DMS114 treated with DMSO at 0.1 percent for 48 hours (cell line): ENCODE results near the gene DPYD.

ENCODE experiments used
- DNase-seq: peaks from one replicate; lab custom pipeline; 2025; ENCODE audit not compliant: unreplicated experiment; lab: John Stamatoyannopoulos, UW

Gene DPYD

GRCh38 chr1:97308131-97308530, 612.7 kb downstream of the DPYD start:
- DNase-seq: no peak

GRCh38 chr1:97307568-97307967, 613.3 kb downstream of the DPYD start:
- DNase-seq: no peak

GRCh38 chr1:97307151-97307550, 613.7 kb downstream of the DPYD start:
- no peak for DNase-seq

- DNase-seq: no peak
Measured at GRCh38 chr1:97306504-97306903, 614.3 kb downstream of the DPYD start.

DNA sequence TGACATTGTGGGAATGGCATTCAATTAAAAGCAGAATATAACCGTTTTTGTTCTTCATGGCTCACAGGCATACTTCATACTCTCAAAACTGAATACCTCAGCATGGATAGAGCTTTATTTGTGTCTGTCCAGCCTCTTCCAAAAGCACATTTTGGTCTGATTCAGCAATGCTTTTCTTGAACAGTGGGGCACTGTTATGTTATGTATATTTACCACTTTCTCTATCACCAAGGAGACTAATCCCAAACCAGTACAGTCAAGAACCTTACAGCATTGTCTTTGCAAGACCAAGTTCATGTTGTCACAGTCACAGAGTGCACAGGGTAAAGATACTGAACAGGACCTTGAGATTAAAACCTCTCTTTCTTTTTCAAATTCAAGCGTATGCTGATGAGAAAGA, 616.5 kb downstream of the DPYD start:
- DNase-seq: no peak

DNA sequence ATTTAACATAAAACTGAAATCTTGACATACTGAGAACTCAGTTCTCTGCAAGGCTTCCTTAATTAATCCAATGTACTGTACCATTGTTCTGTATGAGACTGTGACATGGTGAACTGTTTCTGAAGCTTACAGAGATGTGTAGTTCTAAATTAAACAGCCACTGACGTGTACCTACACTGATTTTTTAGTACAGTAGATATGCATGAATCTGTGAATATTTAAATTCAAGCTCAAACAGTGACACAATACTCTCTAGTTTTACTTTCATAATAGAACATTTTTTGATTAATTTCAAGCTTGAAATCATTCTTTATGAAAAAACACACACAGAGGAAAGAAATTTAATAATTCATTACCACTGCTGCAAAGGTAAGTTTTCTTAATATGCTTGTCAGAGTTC, 621.9 kb downstream of the DPYD start:
- no peak for DNase-seq

DNA sequence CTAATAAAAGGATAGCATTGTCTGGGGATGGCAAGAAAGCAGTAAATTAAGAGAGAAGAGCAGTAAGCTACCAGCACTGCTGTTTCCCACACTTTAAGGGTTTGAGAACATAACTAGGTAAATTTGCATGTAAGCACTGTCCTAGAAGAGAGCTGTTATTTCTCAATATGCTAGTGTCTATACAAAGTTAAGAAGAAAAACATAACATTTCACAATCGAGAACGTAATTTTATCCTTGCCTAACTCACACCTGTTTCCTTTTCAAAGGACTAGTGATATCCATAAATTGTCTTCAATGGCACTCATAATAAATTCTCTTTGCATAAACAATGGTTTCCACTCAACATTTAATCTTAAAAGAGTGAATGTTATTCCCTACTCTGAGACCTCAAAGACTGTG, 623.2 kb downstream of the DPYD start:
- no peak for DNase-seq

DNA sequence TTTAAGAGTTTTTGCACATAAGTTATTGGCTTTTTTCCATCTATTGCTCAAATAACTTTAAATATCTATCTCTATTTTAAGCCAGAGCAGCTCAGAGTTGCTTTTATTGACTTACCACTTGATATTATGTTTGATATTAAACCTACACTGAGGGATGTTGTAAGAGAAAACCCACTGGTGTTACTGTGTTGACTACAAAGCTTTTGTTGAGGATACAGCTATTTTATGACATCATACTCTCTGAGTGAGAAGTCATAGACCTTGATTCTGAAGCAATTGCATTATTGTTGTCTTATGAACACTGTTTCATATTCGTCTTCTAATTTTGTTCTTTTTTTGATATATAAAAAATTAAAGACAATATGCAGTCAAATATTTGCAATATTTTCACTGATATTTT, 638.9 kb downstream of the DPYD start:
- DNase-seq: no peak

- no peak for DNase-seq
Measured at GRCh38 chr1:97277891-97278654, 642.8 kb downstream of the DPYD start.

DNA sequence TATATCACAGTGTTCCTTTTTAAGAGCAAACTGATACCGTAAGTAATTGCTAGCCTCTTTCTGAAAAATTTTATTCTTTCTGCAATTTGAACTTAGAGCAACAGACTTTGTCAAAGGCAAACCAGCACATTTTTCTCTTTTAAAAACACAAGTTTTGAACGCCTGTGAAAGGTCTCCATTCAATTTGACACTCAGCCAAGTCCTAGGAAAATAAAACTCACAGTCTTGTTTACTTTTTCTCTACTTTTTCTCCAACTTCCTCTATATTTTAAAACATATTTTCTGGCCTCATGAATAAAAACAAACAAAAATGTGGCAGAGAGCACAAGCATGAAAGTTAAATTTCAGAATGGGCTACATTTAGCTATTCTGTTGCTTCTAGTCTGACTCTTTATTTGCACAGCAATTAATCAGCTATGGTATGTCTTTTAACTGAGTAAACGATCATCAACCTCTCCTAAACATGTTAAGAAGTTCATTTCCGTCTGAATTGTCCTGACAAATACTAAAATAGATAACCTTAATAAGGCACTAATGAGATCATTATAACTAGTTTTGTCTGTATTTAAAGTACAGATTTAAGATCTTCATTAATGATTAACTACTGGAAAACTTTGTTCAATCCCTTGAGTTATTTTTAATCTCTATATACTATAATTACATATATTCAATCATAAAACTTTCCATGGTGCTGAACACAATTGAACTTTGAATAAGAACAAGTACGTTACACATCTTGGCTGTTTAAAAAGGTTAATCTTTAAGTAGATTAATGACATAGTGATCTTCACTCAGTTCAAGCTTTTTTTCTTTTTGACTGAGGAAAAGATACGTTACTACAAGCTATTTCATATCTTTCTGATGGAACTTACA, 648.7 kb downstream of the DPYD start:
- DNase-seq: no peak

GRCh38 chr1:97270508-97271307, 650.1 kb downstream of the DPYD start:
- no peak for DNase-seq

DNA sequence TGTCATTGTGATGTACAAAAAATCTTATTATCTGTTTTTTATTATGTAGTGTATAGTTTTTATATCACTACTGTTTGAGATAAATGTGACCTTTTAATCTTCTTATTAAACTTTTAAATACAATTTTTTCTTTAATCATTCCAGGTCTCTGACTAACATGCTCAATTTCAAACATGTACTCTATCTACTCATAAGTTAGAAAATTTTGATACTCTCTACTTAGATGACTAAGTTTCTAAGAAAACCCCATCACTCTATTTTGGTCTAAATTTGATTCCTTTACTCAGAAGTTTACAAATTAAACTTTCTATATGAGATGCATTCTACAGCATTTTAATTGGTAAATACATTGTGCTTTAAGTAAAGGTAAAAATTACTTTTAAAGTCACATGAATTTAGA, 655.2 kb downstream of the DPYD start:
- DNase-seq: no peak

DNA sequence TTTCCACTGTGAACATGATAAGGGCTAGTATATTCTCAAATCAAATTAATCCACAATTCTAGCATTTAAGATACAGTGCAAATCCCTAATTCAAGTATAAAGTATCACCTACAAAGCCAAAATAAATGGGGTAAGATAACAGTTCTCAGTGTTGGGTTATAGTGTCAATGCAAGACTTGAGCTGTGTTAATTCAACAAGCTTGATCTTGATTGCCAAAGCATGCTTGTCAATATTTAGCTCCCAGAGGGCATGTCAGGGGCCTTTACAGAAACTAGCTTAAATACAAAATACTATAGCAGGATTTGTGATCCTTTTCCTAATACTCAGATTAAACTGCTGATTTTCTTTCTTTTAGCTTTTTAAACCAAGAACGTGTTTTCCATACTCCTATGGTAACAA, 658.0 kb downstream of the DPYD start:
- DNase-seq: no peak

GRCh38 chr1:97258597-97258996, 662.2 kb downstream of the DPYD start:
- DNase-seq: no peak

- DNase-seq: no peak
Measured at GRCh38 chr1:97254731-97255463, 665.9 kb downstream of the DPYD start.

GRCh38 chr1:97252925-97253324, 667.9 kb downstream of the DPYD start:
- DNase-seq: no peak

DNA sequence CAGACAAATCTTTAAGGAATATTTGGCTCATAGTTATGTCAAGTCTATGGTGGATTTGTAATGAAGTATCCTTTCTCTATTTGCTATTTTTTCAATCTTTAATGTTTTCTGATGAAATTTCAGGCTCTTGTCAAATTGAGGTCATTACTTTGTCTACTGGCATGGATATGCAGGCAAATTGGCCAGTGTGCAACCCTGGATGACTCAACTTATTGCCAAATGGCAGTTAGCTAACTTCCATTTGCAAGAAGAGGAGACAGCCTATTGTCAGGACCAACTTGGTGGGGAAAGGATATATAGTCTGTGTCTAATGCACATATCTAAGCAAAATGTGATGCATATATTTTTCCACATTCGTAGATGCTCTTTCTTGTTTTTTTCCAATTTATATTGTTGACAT, 668.8 kb downstream of the DPYD start:
- no peak for DNase-seq

DNA sequence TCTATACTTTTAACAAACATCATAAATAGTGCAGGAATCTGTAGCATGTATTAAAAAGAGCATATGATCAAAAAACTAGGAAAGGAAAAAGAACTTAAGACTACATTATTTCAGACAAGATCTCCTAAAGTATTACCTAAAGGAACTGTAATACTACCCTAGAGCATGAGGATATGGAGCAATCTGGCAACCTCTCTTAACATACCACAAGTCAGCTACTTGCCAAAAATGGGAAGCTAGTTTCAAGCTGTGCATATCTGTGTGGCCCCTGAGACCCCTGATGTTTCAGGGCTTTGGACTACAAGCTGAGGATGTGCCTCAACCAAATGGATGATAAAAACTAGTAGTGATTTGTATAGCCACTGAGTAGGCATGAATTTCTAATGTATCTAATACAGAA, 673.6 kb downstream of the DPYD start:
- no peak for DNase-seq

DNA sequence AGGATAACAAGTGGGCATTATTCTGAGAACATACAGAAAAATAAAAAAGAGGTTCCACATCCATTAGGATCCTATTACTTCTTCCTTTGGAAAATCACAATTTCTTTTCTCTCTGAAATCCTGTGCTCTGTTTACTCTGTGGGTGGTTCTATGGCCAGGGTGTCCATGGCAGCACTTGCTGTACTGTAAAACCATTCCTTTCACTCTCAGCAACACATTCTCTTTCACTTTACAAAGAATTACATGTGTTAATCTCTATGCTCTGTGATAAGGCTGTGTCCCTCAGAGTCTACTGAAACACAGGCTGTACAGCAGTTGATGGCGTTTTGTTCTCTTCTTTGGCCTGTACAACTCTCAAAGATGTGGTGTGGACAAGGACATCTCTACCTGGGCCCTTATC, 675.2 kb downstream of the DPYD start:
- DNase-seq: no peak

GRCh38 chr1:97245026-97245425, 675.8 kb downstream of the DPYD start:
- DNase-seq: no peak
